ENCODE results near the gene SPEM1. TPM values are rescaled to one million over a fixed set of nuclear protein-coding genes. Genes with fewer than 3 reads are reported as not detected.

SPEM1 gene
- total and polyA plus RNA-seq, 2 donors (not counting 1 experiment from before 2014, with no cell fraction given) = not detected

DNA sequence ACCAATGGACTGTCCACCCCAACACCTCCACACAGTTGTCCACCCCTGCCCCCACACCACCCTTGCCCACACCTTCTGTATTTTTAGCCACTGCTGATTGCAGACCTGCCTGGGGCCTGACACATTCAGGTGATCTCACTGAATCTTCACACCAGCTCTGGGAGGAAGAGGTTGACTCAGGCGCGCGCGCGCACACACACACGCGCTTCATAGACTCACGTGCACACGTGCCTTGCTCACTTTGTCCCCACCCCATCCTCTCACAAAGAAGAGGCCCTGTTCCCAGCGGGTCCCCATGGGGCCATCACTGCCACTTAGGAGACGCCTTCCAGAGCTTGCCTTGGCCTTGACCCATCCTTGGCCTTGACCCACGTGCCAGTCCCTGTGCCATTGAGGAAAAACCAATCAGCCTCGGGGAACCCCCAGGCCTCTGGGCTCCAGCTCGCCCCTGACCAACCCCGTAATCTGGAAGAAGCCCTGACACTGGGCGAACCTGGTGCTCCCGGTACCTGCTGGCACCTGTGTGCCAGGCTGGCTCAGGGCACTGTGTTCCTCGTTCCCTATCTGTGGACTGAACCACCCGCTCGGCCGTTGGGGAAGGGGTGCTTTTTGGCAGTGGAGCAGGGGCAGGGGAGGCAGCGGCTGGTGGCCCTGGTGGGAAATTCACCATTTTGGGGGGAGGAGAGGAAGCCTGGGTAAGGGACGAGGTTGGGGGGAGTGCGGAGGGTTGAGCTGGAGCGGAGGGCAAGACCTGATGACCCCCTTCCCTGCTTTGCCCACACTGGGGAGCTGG, 9.3 kb upstream of the SPEM1 start:
- POLR2A ChIA-PET = interaction anchor here (0.6 to 1.1 kb wide), 2 partner anchors 145 to 275 kb away, joined by 4 to 5 read pairs; no protein-coding TSS in a partner anchor
- no peak overlapping the region for H3K27ac Mint-ChIP-seq
- CTCF ChIA-PET = no interaction called here
- no peaks in the 10 kb centered on the region for H3K36me3 ChIP-seq (replicated peaks in 1 of 2; ENCODE audit: control extremely low read depth in 1 of 2, control insufficient read depth in 1 of 2, extremely low read depth in 1 of 2, insufficient read depth in 2 of 2, low read length in 1 of 2)
- peaks cover 0 to under 1% (median 0%) of the 10 kb centered on the region in 3 donors for H3K9me3 ChIP-seq (ENCODE audit: control extremely low read depth in 1 of 3, control insufficient read depth in 2 of 3, insufficient read depth in 1 of 3, low read length in 2 of 3)
- no peaks in the 10 kb centered on the region for H4K20me1 ChIP-seq (ENCODE audit: control insufficient read depth, insufficient read depth, low read length, poor library complexity, severe bottlenecking)
- H3K4me1 ChIP-seq (ENCODE audit: control insufficient read depth in 2 of 2, insufficient read depth in 2 of 2, low read length in 2 of 2) = peaks cover 0 to 5% of the 10 kb centered on the region in 2 donors
- H3K4me1 Mint-ChIP-seq = peaks cover 4% of the 10 kb centered on the region
- H3K9me3 Mint-ChIP-seq (ENCODE audit: insufficient read depth) = no peaks in the 10 kb centered on the region
- H3K79me2 ChIP-seq (ENCODE audit: control insufficient read depth, insufficient read depth, low read length) = no peaks in the 10 kb centered on the region
- H3K9ac ChIP-seq (ENCODE audit: low read length) = no peak overlapping the region
- no peak overlapping the region for H3K4me3 Mint-ChIP-seq
- H3K4me2 ChIP-seq (replicated peaks; ENCODE audit: low read depth, low read length, poor library complexity, severe bottlenecking) = no peak overlapping the region
- peaks cover 0 to 22% (median under 1%) of the 10 kb centered on the region in 4 experiments for H3K27me3 ChIP-seq (replicated peaks in 1 of 4; ENCODE audit: control extremely low read depth in 1 of 4, control insufficient read depth in 3 of 4, insufficient read depth in 4 of 4, low read length in 3 of 4)
- H3K4me3 ChIP-seq (ENCODE audit: control extremely low read depth in 1 of 5, extremely low read depth in 1 of 5, insufficient read depth in 1 of 5, low read depth in 2 of 5, low read length in 4 of 5) = no peak overlapping the region
- intact Hi-C loops (cut with micrococcal nuclease) = no loop called here
- DNase-seq (no peak), ATAC-seq (ENCODE audit: low read depth) (no peak)
- no peak overlapping the region for H3K27ac ChIP-seq (ENCODE audit: low read length in 2 of 2)
- peaks cover 28% of the 10 kb centered on the region for H3K27me3 Mint-ChIP-seq
- TF ChIP-seq, protein P1, sequence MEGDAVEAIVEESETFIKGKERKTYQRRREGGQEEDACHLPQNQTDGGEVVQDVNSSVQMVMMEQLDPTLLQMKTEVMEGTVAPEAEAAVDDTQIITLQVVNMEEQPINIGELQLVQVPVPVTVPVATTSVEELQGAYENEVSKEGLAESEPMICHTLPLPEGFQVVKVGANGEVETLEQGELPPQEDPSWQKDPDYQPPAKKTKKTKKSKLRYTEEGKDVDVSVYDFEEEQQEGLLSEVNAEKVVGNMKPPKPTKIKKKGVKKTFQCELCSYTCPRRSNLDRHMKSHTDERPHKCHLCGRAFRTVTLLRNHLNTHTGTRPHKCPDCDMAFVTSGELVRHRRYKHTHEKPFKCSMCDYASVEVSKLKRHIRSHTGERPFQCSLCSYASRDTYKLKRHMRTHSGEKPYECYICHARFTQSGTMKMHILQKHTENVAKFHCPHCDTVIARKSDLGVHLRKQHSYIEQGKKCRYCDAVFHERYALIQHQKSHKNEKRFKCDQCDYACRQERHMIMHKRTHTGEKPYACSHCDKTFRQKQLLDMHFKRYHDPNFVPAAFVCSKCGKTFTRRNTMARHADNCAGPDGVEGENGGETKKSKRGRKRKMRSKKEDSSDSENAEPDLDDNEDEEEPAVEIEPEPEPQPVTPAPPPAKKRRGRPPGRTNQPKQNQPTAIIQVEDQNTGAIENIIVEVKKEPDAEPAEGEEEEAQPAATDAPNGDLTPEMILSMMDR (IDR thresholded peaks at IDR 0.05) = no peak
- no peak for TF ChIP-seq EZH2 (IDR thresholded peaks at IDR 0.05; ENCODE audit: borderline replicate concordance, insufficient read depth, low read depth, low read length, poor library complexity, severe bottlenecking)
- 93% methylated on average over 22 of the region's 25 CpGs for WGBS (ENCODE audit: insufficient coverage)
- no peak overlapping the region for H2AFZ ChIP-seq (ENCODE audit: insufficient read depth, low read depth, low read length, poor library complexity, severe bottlenecking)

DNA sequence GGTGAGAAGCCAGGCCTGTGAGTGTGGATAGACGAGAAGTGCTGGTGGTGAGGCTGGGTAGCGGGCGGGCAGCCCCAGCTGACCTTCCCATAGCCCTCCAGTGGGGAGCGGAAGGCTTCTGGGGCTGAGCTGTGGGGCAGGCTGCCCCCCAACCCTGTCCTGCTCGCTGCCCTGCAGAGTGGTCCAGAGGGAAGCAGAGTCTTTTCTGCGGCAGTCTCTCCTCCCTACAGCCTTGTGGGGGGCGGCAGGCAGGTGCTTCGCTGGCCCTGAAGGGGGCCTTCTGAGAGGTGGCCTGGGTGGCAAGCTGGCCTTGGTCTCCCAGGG, 8.7 kb upstream of the SPEM1 start:
- peaks cover 27% of the 10 kb centered on the region for H3K27me3 Mint-ChIP-seq
- Histone ChIP-seq H3K27me3 (replicated peaks in 1 of 4; ENCODE audit: control extremely low read depth in 1 of 4, control insufficient read depth in 3 of 4, insufficient read depth in 4 of 4, low read length in 3 of 4) (peaks cover 0 to 18% (median 0%) of the 10 kb centered on the region in 4 experiments), H3K9ac (ENCODE audit: low read length) (no peak overlapping the region), H3K79me2 (ENCODE audit: control insufficient read depth, insufficient read depth, low read length) (no peaks in the 10 kb centered on the region), H3K36me3 (replicated peaks in 1 of 2; ENCODE audit: control extremely low read depth in 1 of 2, control insufficient read depth in 1 of 2, extremely low read depth in 1 of 2, insufficient read depth in 2 of 2, low read length in 1 of 2) (no peaks in the 10 kb centered on the region), H2AFZ (ENCODE audit: insufficient read depth, low read depth, low read length, poor library complexity, severe bottlenecking) (no peak overlapping the region), H3K4me3 (ENCODE audit: control extremely low read depth in 1 of 5, extremely low read depth in 1 of 5, insufficient read depth in 1 of 5, low read depth in 2 of 5, low read length in 4 of 5) (no peak overlapping the region), H3K4me2 (replicated peaks; ENCODE audit: low read depth, low read length, poor library complexity, severe bottlenecking) (no peak overlapping the region), H3K9me3 (ENCODE audit: control extremely low read depth in 1 of 3, control insufficient read depth in 2 of 3, insufficient read depth in 1 of 3, low read length in 2 of 3) (no peaks in the 10 kb centered on the region), H3K27ac (ENCODE audit: low read length in 2 of 2) (no peak overlapping the region), H3K4me1 (ENCODE audit: control insufficient read depth in 2 of 2, insufficient read depth in 2 of 2, low read length in 2 of 2) (peaks cover 0 to 5% of the 10 kb centered on the region in 2 donors), H4K20me1 (ENCODE audit: control insufficient read depth, insufficient read depth, low read length, poor library complexity, severe bottlenecking) (no peaks in the 10 kb centered on the region)
- CTCF ChIA-PET = no interaction called here
- WGBS (ENCODE audit: insufficient coverage) = 96% methylated on average over 5 of the region's 8 CpGs
- no peaks in the 10 kb centered on the region for H3K9me3 Mint-ChIP-seq (ENCODE audit: insufficient read depth)
- H3K4me3 Mint-ChIP-seq = no peak overlapping the region
- H3K27ac Mint-ChIP-seq = no peak overlapping the region
- no peak for DNase-seq
- intact Hi-C loops (cut with micrococcal nuclease) = no loop called here
- ATAC-seq (ENCODE audit: low read depth) = no peak
- no peak for TF ChIP-seq EZH2 (IDR thresholded peaks at IDR 0.05; ENCODE audit: borderline replicate concordance, insufficient read depth, low read depth, low read length, poor library complexity, severe bottlenecking)
- TF ChIP-seq, protein P1 (IDR thresholded peaks at IDR 0.05) = no peak
- H3K4me1 Mint-ChIP-seq = peaks cover 4% of the 10 kb centered on the region
- POLR2A ChIA-PET = interaction anchor here (0.6 to 1.1 kb wide), 2 partner anchors 145 to 275 kb away, joined by 4 to 5 read pairs; no protein-coding TSS in a partner anchor

Measured in B cell (primary cell).